GF-D8 (cell line): Measurements from ENCODE around the gene MACROD2.

ENCODE experiments used
- DNase-seq: peaks from one replicate; lab custom pipeline; 2025; lab: John Stamatoyannopoulos, UW

Gene MACROD2

DNA sequence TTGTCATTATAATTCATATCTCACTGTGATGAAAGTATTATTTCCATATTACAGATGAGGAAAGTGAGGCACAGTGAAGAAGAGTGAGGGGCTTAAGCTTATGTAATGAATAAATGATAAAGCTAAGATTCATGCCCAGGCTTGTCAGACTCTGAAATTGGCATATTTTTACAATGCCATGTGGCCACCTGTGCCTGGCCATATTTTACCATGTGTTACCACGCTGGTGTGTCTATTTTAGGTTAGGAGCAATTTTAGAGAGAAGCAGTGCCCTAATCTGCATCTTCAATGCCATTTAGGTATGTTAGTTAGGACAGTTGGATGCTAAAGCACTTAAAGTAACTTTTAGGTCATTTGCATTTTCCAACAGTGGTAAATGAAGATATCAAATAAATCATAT lies 530.1 kb downstream of the MACROD2 start:
- no peak for DNase-seq

DNA sequence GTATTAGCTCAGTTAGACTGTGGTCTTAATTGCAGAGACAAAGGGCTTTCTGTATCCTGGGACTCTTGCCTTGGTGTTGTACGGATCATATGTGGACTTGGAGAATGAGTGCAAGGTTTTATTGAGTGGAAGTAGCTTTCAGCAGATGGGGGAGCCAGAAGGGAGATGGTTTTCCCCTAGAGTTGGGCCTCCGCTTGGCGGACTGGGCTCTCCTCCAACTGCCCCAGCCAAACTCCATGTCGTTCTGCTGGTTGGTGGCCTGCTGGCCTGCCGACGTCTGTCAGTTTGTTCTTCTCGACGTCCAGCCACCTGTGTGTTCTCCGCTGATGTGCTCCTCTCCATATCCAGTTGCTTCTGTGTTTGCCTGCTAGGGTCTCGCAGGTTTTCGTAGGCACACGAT lies 531.6 kb downstream of the MACROD2 start:
- no peak for DNase-seq

DNA sequence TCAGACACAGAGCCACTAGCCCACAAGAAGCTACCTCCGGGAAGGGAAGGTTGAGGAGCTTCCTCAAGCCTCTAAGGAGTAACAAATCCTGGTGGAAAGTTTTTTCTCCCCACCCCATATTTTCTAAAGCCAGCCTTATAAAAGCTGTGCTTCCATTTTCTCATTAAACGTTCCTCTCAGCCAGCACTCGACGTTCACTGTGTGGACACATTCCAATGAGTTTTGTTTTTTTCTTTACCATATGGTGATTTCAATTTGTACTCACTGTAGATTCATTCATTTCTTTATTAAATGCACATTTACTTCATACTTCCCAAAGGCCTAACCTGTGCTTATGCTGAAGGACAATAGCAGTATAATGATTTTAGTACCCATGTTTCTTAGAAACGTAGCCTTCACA lies 536.5 kb downstream of the MACROD2 start:
- DNase-seq = no peak

DNA sequence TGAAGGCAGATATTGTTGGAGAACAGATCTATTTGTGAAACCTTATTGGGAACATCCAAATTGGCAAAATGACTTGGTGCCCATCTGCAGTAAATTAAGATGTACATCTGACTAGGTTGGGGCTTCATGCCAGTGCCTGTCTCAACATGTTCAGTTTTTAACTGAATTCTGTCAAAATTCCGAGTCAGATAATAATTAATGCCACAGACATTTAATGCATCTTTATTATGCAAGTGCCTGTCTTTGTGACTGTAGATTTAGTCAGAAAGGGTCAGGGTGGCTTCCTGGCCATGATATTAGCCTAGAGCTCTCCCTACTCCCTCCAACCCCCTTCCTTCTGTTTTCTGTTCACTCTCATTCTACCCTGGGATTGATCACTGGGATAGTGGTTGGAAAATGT lies 541.4 kb downstream of the MACROD2 start:
- DNase-seq = no peak

DNA sequence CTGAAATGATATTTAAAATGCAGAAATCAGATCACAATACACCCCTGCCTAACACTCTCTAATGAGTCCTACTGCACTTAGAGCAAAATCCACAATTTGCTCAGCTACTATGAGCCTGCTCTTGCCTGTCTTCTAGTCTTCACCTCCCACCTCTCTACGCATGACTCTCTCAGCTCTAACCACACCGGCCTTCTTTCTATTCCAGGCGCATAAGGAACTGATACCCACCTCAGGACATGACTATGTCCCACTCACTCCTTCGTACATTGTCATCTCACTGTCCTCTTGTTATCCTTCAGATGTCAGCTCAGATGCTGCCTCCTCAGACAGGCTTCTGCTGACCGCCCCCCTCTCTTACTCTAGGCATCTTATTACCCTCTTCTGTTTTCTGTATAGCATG lies 543.1 kb downstream of the MACROD2 start:
- no peak for DNase-seq

DNA sequence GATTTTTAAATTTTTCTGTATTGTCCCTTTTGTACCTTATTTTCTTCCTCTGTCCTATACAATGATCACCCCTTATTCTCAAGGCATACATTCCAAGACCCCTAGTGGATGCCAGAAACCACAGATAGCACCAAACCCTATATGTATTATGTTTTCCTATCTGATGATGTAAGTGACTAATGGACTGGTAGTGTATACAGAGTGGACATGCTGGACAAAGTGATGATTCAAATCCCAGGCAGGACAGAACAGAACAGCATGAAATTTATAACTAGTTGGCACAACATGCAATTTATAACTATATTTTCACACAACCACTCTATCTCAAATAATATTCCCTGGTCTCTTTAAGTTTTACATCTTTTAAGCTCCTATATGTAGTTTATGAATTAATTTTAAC lies 547.7 kb downstream of the MACROD2 start:
- DNase-seq = no peak

DNA sequence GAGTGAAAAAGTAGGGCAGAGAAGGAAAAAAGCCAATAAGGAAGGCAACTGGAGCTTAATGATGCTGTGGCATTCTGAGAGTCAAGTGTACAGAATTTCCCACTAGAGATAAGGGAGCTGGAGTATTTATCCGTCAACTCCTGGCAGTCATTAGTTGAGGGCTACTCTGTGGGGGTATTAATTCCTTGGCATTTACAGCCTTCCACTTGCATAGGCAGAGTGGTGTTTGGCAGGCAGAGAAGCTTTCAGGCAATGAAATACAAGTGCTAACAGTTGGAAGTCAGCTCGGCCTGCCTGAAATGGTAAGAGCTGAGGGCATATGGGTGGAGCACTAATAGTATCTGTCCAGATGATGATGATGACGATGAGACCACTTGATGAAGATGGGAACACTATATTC lies 549.4 kb downstream of the MACROD2 start:
- DNase-seq = no peak

DNA sequence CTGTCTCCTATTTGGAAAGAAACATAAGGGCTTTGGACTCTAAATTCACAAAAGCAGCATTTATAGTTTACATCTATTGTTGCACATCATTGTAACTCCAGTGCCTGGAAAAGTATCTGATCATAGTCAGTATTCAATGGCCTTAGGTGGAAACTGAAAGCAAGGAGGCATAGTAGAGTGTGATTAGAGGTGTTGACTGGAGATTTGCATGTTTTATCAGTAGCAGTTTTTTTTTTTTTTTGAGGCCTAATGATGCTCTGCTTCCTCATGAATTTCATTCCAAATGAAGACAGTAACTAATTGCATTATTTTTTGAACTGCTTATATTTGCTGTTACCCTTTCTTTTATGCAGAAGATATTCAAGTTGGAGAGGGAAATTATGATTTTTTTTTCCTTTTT lies 555.3 kb downstream of the MACROD2 start:
- no peak for DNase-seq

DNA sequence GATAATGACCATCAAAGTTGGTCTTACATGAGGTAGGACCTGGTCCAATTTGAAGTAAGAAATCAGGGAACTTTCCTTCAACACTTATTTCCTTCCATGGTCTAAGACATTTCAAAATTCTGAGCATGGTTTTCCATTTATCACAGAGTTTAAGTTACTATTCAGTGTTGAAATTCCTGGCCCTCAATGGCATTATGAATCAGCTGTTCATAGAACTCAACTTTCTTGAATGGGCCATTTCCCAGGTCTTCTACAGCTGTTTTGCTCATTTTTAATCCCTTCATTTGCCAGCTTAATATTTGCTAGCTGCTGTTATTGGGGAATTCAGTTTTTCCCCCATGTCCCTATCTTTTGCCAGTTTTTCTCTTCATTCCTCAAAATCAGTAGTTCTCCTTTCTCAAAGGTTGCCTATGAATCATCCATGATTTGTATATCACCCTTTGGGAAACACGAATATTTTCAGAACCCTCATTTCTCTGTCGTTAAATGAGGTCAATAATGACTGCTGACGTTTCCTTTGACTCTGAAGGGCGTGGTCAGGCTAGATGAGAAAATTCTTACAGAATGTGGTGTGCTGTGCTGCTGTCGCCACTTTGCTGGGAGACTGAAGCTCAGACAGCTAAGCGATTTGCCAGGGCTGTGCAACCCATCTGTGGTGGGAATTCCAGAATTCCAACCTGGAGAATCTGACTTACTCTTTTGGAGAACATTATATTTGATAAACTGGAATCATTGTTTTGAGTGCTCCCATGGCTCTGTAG lies 558.6 kb downstream of the MACROD2 start:
- DNase-seq = no peak

DNA sequence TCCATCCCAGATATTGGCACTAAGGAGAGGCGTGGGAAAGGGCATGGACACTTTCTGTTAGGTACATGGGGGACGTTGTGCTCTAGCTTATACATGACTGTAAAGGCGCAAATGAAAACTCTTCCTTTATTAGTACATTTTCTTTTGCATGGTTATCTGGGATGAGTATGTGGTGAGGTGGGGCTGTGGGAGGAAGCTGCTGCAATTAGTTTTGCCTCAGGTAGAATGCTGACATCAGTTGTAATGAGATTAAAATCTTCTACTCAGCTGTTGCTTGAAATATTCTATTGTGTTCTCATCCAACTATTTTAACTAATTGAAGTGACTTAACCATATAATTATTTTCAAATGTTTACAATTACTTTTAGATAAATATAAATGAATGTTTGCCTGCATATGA lies 560.4 kb downstream of the MACROD2 start:
- no peak for DNase-seq

DNA sequence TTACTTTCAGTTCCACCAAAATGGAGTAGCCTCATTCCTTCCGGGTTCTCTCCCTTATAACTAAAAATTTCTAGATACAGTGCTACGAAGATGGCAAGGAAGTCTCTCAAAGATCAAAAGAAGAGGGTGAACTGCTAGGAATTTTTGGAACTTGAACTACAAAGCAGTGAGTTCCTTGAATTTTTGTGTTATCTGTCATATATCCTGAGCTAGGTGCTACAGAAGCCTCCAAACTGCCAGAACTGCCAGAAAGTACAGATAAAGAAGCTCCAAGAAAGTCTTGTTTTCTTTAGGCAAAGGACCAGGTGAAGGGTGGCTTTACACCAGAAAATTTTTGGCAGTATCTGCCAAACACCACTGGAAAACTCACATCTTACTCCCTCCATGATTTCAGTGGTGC lies 560.9 kb downstream of the MACROD2 start:
- no peak for DNase-seq

DNA sequence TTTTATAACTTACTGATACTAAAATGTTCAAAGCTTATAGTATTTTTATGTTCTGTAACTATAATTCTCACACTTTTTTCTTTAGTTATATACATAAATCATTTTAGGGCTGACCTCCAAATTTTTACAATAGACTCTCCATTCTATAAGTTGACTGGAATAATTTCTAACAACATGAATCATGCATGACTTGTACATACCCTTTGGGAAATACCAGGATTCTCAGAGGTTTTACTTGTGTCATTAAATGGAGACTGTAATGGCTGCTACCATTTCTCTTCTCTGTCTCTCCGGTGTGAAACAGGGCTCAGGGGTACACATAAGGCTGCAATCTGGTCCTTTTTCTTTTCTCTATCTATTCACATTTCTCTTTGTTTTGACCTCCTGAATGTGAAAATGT lies 564.3 kb downstream of the MACROD2 start:
- DNase-seq = no peak

DNA sequence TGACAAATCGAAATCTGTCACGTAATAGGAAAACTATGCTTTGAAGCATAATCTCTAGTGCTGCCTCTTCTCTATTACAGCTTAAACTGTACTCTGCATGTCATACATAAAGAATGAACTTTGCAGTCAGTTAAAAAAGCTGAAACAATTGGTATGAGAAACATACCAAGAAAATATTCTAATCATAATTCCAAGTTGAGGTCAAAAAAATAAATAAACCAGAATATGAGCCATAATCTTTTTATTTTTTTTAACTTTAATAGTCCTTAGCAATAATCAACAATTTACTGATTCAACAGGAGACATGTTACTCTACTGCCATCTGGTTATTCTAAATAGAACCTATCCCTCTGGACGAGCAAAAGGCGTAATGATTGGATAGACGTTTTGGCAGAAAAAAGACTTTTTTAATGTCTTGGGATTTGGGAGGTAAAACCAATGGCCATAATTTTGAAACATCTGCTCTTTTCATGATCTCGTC lies 566.5 kb downstream of the MACROD2 start:
- no peak for DNase-seq

DNA sequence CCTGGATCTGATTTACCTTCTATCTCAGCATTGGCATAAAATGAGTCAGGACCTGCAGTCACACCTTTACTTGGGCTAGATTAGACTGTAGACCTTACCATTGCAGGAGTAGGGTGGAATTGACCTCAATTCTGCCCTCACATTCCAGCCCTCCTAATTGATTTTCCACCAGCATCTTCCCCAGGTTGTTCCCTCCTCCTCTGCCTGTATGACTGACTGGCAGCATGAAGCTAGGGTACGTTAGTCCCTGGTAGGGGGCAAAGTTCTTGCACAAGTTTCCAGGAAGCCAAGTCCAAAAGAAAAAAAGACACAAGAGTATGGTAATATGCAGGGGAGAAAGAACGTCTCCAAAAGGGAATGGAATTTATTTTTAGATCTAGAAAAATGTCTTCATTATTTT lies 567.7 kb downstream of the MACROD2 start:
- DNase-seq = no peak

DNA sequence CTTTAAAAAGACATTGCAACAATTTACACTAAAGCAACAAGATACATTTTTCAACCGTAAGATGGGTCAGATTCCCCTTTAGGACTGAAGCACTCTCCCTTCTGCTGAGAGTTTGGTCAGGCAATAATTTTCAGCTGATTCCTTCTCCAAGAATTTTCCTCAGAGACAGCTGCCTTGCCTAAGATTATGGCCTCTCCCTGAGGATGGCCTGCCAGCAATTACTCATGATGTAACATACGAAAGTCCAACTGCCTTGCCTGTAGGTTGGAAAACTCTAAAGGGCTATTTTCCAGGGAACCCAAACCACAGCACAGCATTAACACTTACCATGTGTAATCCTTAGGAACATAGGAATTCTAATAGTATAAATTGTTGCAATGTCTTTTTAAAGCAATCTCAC lies 571.2 kb downstream of the MACROD2 start:
- DNase-seq = no peak

DNA sequence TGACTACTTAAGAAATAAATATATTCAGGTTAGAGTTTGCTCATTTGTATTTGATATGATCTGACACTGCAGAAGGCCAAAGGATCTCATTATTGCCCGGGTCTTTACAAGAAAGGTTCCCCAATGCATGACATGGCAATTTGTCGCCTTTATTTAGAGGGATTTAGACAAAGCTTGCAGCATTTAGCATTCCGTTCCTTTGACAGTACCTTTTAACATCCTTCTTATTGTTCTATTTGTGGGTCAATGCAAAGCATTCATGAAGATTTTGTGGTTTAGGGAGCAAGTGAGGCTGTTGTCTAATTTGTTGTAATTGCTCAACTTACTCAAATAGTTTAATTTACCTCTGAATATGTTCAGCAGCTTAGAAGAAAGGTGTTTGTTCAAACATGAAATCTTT lies 572.9 kb downstream of the MACROD2 start:
- no peak for DNase-seq

DNA sequence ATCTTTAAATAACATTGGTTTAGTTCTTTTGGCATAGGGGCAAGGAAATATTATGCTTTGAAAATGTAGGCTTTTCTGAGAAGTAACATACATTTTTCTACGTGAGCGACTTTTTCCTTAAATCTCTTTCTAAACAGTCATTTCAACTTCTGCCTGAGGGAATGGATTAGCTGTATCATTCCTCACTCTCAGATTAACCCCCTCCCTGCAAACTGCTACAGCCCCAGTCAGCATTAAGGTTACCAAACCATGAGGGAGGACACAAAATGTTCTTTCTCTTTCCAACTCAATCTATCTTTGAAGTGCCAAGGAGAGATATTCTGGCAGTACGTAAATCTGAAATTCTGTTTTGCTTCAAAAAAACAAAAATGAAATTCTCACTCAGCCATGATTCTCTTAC lies 573.4 kb downstream of the MACROD2 start:
- DNase-seq = no peak

DNA sequence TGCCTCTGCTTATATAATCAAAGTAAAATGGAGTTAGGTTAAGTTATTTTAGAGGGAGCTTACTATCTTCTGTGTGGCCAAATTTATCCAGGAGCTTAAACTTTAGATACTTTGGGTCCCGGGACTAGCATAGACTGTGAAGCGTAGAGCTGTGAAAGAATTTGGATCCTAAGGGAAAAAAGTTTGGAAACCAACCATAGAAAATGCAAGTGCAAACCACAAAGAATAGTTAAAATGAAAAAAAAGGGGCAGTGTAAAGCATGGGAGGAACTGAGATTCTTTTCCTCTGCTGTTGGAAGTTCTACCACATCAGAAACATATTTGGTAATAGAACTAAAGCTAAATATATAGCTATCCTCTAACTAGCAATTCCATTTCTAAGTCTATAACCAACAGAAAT lies 574.3 kb downstream of the MACROD2 start:
- no peak for DNase-seq

DNA sequence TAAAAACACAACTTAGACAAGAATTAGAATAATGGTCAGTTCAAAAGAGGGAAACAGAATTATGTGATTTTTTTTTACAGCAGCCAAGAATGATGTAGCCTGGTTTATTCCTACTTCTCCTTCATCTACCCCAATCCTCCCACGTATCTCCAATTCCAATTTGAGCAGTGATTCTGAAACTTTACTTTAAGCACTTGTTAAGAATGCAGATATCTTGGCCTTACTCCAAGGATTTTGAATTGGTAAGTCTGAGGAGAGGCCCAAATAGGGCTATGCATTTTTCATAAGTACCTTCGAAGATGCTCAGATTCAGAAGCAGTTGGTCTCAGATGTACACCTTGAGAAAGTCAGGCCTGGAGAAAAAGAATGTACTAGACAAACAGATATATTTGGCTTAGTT lies 575.5 kb downstream of the MACROD2 start:
- DNase-seq = no peak

DNA sequence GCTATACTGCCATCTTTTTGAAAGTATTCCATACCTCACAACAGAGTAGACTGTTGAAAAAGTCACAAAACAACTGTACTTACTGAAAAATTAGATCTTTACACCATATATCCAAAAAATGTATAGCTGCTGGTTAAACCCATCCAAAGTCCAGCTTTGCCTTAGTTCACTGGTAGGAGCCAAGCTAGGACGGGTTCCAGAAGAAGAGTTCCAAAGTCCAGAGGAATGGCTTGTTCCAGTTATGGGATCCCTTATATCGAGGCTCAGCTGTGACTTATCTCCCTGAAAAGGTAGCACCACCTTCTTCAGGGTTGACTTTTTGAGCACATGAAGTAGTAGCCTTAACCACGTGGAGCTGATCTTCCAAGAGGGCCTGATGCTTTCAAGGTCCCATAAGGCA lies 578.4 kb downstream of the MACROD2 start:
- DNase-seq = no peak

DNA sequence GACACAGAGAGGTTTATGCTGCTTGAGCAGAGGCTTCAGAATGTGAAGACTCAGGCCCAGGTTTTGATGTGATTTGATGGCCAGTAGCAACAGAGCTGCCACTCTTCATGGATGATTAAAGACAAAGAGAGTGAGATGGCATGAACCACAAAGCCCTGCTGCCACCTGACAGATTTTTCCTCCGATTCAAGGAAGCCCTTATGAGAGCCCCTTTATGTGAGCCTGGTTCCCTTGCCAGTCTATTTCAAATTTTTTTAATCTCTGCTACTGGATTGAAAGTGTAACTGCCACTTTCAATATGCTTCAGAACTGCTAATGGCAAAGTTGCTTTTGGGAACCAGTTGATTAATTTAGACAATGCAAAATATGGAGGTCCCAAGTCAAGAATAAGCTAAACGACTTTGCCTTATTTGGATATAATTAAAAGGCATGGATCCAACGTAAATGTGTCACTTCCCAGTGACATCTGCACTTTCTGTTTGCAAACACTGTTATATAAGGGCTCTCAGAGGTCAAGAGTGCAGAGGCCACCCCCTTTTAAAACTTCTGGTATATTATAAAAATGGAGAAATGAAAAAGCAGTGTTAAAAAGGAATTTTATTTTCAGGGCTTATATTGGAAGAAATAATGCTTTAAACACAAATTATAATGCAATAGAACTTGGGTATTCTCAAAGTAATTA lies 581.0 kb downstream of the MACROD2 start:
- DNase-seq = no peak

DNA sequence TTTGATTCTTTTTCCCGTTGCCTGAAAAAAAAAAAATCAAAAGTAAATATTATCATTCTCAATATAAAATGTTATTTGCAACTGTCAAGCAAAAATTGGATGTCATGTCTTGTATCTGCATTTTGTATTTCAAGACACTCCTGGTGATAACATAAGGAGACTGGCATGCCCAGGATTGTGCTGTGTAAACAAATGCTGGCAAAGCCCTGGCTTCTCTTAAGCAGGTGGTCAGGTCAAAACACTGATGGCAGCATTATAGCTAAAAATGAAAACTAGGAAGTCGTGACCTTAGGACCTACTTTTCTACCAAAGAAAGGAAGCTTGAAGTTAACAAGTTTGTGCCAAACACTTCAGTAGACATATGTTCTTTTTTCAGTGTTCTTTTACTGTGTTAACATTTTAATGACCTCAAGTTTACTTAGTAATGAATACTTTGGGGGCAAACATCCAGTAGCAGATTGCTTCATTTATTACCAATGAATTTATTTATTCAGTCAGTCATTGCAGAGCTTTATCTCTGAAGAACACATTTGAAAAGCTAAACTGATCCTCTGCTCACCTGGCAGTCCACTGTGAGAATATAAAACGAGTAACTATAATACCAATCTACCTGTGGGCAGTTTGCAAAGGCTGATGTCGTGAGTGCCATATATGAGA lies 585.2 kb downstream of the MACROD2 start:
- DNase-seq = no peak

DNA sequence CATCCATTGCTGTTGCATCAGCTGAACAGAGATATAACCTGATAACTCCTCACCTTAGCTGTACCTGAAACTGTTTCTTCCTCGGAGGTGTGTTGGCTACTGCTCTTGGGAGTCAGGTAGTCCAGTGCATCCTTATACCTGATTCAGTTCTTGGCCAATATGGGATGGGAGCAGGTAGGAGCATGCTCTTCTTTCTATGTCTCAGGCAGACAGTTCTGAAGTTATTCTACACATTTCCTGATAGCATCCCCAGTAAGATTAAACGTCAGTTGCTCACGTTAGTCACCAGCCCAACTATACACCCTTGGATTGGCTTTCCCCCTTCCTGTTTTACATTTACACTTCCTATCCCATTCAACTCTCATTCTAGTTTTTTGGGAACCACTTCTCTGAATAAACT lies 586.4 kb downstream of the MACROD2 start:
- DNase-seq = no peak
